ENCODE measurements around the gene ABCG5.

ABCG5 gene

GRCh38 chr2:43842866-43843226 is 4.2 kb upstream of the ABCG5 start:
- TF ChIP-seq ZNF837 (tag by site-specific recombination; IDR thresholded peaks at IDR 0.05) (no peak), ZNF660 (tag by site-specific recombination; IDR thresholded peaks at IDR 0.05) (no peak), ZNF114 (tag by site-specific recombination; IDR thresholded peaks at IDR 0.05) (no peak), KLF8 (tag by site-specific recombination; IDR thresholded peaks at IDR 0.05) (no peak), ZNF174 (tag by site-specific recombination; IDR thresholded peaks at IDR 0.05) (no peak), ZNF423 (tag by site-specific recombination; IDR thresholded peaks at IDR 0.05) (no peak)
- TF ChIP-seq, protein P1, sequence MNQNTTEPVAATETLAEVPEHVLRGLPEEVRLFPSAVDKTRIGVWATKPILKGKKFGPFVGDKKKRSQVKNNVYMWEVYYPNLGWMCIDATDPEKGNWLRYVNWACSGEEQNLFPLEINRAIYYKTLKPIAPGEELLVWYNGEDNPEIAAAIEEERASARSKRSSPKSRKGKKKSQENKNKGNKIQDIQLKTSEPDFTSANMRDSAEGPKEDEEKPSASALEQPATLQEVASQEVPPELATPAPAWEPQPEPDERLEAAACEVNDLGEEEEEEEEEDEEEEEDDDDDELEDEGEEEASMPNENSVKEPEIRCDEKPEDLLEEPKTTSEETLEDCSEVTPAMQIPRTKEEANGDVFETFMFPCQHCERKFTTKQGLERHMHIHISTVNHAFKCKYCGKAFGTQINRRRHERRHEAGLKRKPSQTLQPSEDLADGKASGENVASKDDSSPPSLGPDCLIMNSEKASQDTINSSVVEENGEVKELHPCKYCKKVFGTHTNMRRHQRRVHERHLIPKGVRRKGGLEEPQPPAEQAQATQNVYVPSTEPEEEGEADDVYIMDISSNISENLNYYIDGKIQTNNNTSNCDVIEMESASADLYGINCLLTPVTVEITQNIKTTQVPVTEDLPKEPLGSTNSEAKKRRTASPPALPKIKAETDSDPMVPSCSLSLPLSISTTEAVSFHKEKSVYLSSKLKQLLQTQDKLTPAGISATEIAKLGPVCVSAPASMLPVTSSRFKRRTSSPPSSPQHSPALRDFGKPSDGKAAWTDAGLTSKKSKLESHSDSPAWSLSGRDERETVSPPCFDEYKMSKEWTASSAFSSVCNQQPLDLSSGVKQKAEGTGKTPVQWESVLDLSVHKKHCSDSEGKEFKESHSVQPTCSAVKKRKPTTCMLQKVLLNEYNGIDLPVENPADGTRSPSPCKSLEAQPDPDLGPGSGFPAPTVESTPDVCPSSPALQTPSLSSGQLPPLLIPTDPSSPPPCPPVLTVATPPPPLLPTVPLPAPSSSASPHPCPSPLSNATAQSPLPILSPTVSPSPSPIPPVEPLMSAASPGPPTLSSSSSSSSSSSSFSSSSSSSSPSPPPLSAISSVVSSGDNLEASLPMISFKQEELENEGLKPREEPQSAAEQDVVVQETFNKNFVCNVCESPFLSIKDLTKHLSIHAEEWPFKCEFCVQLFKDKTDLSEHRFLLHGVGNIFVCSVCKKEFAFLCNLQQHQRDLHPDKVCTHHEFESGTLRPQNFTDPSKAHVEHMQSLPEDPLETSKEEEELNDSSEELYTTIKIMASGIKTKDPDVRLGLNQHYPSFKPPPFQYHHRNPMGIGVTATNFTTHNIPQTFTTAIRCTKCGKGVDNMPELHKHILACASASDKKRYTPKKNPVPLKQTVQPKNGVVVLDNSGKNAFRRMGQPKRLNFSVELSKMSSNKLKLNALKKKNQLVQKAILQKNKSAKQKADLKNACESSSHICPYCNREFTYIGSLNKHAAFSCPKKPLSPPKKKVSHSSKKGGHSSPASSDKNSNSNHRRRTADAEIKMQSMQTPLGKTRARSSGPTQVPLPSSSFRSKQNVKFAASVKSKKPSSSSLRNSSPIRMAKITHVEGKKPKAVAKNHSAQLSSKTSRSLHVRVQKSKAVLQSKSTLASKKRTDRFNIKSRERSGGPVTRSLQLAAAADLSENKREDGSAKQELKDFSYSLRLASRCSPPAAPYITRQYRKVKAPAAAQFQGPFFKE (tag by site-specific recombination; IDR thresholded peaks at IDR 0.05; ENCODE audit: borderline replicate concordance), result no peak
- TF ChIP-seq, protein P2, sequence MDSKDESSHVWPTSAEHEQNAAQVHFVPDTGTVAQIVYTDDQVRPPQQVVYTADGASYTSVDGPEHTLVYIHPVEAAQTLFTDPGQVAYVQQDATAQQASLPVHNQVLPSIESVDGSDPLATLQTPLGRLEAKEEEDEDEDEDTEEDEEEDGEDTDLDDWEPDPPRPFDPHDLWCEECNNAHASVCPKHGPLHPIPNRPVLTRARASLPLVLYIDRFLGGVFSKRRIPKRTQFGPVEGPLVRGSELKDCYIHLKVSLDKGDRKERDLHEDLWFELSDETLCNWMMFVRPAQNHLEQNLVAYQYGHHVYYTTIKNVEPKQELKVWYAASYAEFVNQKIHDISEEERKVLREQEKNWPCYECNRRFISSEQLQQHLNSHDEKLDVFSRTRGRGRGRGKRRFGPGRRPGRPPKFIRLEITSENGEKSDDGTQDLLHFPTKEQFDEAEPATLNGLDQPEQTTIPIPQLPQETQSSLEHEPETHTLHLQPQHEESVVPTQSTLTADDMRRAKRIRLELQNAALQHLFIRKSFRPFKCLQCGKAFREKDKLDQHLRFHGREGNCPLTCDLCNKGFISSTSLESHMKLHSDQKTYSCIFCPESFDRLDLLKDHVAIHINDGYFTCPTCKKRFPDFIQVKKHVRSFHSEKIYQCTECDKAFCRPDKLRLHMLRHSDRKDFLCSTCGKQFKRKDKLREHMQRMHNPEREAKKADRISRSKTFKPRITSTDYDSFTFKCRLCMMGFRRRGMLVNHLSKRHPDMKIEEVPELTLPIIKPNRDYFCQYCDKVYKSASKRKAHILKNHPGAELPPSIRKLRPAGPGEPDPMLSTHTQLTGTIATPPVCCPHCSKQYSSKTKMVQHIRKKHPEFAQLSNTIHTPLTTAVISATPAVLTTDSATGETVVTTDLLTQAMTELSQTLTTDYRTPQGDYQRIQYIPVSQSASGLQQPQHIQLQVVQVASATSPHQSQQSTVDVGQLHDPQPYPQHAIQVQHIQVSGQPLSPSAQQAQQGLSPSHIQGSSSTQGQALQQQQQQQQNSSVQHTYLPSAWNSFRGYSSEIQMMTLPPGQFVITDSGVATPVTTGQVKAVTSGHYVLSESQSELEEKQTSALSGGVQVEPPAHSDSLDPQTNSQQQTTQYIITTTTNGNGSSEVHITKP (tag by site-specific recombination; IDR thresholded peaks at IDR 0.05), result no peak
- Histone ChIP-seq H3K27ac (ENCODE audit: extremely low read depth, low read depth, low read length) (no peak overlapping the region), H3K4me1 (ENCODE audit: control insufficient read depth, insufficient read depth, low read length) (no peaks in the 10 kb centered on the region), H3K36me3 (ENCODE audit: control insufficient read depth in 2 of 2, insufficient read depth in 1 of 2, low read length in 2 of 2) (no peaks in the 10 kb centered on the region), H3K9me3 (ENCODE audit: control insufficient read depth, insufficient read depth, low read depth, low read length) (no peaks in the 10 kb centered on the region), H3K4me3 (ENCODE audit: low read depth, low read length) (no peak overlapping the region)
- CTCF ChIA-PET, result no interaction called here
- POLR2A ChIA-PET, result no interaction called here

DNA sequence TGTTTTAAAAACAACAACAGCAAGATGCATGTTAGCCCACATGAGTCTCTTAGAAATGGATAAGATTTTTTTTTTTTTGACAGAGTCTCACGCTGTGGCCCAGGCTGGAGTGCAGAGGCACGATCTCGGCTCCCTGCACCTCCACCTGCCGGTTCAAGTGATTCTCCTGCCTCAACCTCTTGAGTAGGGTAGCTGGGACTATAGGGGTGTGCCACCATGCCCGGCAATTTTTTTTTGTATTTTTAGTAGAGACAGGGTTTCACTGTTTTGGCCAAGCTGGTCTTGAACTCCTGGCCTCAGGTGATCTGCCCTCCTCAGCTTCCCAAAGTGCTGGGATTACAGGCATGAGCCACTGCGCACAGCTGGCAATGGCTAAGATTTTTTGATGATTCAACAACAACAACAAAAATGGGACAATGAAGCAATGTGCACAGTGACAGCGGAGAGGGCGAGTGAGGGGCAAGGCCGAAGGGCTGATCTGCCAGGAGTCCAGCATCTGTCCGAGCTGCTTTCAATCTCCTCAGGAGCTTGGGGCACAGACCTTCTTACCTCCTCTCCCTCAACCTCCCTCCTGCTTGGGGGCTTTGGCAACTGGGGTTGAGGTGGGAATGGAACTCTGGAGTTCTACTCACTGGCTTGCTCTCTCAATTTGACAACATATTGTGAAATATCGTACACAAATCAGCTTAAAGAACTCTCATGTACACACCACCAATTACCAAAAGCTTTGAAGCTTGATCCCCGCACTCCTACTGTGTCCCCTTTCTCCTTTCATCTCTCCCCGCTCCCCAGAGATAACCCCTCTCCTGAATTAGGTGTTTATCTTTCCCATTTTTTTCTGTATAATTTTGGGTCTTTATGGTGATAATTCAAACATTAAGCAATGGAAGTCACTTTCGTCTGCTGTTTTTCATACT is 3.6 kb upstream of the ABCG5 start:
- POLR2A ChIA-PET, result no interaction called here
- Histone ChIP-seq H3K9me3 (ENCODE audit: control insufficient read depth, insufficient read depth, low read depth, low read length) (no peaks in the 10 kb centered on the region), H3K4me3 (ENCODE audit: low read depth, low read length) (no peak overlapping the region), H3K27ac (ENCODE audit: extremely low read depth, low read depth, low read length) (no peak overlapping the region), H3K36me3 (ENCODE audit: control insufficient read depth in 2 of 2, insufficient read depth in 1 of 2, low read length in 2 of 2) (no peaks in the 10 kb centered on the region), H3K4me1 (ENCODE audit: control insufficient read depth, insufficient read depth, low read length) (no peaks in the 10 kb centered on the region)
- CTCF ChIA-PET, result interaction anchor here (0.7 kb wide), 1 partner anchor 8 kb away, joined by 3 read pairs; no protein-coding TSS in a partner anchor
- TF ChIP-seq, protein P3, sequence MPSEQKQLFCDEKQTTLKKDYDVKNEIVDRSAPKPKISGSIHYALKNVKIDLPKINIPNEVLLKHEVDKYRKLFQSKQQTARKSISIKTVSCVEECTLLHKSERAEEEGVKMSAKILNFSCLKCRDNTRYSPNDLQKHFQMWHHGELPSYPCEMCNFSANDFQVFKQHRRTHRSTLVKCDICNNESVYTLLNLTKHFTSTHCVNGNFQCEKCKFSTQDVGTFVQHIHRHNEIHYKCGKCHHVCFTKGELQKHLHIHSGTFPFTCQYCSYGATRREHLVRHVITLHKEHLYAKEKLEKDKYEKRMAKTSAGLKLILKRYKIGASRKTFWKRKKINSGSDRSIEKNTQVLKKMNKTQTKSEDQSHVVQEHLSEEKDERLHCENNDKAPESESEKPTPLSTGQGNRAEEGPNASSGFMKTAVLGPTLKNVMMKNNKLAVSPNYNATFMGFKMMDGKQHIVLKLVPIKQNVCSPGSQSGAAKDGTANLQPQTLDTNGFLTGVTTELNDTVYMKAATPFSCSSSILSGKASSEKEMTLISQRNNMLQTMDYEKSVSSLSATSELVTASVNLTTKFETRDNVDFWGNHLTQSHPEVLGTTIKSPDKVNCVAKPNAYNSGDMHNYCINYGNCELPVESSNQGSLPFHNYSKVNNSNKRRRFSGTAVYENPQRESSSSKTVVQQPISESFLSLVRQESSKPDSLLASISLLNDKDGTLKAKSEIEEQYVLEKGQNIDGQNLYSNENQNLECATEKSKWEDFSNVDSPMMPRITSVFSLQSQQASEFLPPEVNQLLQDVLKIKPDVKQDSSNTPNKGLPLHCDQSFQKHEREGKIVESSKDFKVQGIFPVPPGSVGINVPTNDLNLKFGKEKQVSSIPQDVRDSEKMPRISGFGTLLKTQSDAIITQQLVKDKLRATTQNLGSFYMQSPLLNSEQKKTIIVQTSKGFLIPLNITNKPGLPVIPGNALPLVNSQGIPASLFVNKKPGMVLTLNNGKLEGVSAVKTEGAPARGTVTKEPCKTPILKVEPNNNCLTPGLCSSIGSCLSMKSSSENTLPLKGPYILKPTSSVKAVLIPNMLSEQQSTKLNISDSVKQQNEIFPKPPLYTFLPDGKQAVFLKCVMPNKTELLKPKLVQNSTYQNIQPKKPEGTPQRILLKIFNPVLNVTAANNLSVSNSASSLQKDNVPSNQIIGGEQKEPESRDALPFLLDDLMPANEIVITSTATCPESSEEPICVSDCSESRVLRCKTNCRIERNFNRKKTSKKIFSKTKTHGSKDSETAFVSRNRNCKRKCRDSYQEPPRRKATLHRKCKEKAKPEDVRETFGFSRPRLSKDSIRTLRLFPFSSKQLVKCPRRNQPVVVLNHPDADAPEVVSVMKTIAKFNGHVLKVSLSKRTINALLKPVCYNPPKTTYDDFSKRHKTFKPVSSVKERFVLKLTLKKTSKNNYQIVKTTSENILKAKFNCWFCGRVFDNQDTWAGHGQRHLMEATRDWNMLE (tag by site-specific recombination; conservative IDR thresholded peaks at IDR 0.05; ENCODE audit: low read depth), result no peak
- TF ChIP-seq ZNF621 (tag by site-specific recombination; IDR thresholded peaks at IDR 0.05), result no peak
- no peak for TF ChIP-seq ZNF398 (tag by site-specific recombination; IDR thresholded peaks at IDR 0.05)
